GM23338 (cell line): ENCODE results near the gene EIF4G3.

Experiments used
- CREB1 ChIP-seq: fragments of 250-450 bp; sonication (Bioruptor Pico); IDR thresholded peaks from 2 replicates; pipeline ENCODE4 v1.5.0; 2020; ENCODE audit warnings: low read depth, mild to moderate bottlenecking, moderate library complexity
- CTCF ChIP-seq, 2 experiments: fragments of 200-600 bp in 1 of 2; sonication (generic) in 1 of 2; conservative IDR thresholded peaks; 2 replicates each; pipeline versions ENCODE4 v1.5.1 to v1.6.1; 2016 to 2017; ENCODE audit warnings: antibody characterized with exemption in 2 of 2, low read depth in 2 of 2, mild to moderate bottlenecking in 2 of 2, moderate library complexity in 1 of 2
- POLR2AphosphoS5 ChIP-seq: IDR thresholded peaks from 2 replicates; pipeline ENCODE4 v1.6.1; 2016; ENCODE audit warnings: antibody characterized with exemption, low read depth

GRCh38 chr1:20947409-20947808, 229.3 kb downstream of the EIF4G3 start:
- TF ChIP-seq CTCF (conservative IDR thresholded peaks at IDR 0.05; ENCODE audit: low read depth in 2 of 2) (no peak), CREB1 (CRISPR knock-in tag) (no peak), POLR2AphosphoS5 (no peak)
